Measurements from ENCODE around the gene DAP. TPM values are rescaled to one million over a fixed set of nuclear protein-coding genes. Genes with fewer than 3 reads are reported as not detected.

DAP gene
- polyA plus RNA-seq, 1 experiment: 117 TPM

- no peak overlapping the region for H3K27ac ChIP-seq (ENCODE audit: low read depth, low read length)
- ChIA-PET POLR2A (no interaction called here), CTCF (interaction anchor here (1.3 kb wide), 1 partner anchor 9 kb away, joined by 3 read pairs; no protein-coding TSS in a partner anchor)
- no peaks in the 10 kb centered on the region for H3K9me3 ChIP-seq (ENCODE audit: control insufficient read depth, insufficient read depth, low read length)
- H3K4me3 ChIP-seq (ENCODE audit: low read depth, low read length): no peak overlapping the region
- no peaks in the 10 kb centered on the region for H3K27me3 ChIP-seq (ENCODE audit: control insufficient read depth, insufficient read depth, low read length)
- no peak for TF ChIP-seq CTCF (IDR thresholded peaks at IDR 0.05; ENCODE audit: low read depth, low read length)
- no peak for DNase-seq (ENCODE audit: low read depth, low spot score)
Observed at GRCh38 chr5:10715605-10716290, 45.3 kb downstream of the DAP start.

DNA sequence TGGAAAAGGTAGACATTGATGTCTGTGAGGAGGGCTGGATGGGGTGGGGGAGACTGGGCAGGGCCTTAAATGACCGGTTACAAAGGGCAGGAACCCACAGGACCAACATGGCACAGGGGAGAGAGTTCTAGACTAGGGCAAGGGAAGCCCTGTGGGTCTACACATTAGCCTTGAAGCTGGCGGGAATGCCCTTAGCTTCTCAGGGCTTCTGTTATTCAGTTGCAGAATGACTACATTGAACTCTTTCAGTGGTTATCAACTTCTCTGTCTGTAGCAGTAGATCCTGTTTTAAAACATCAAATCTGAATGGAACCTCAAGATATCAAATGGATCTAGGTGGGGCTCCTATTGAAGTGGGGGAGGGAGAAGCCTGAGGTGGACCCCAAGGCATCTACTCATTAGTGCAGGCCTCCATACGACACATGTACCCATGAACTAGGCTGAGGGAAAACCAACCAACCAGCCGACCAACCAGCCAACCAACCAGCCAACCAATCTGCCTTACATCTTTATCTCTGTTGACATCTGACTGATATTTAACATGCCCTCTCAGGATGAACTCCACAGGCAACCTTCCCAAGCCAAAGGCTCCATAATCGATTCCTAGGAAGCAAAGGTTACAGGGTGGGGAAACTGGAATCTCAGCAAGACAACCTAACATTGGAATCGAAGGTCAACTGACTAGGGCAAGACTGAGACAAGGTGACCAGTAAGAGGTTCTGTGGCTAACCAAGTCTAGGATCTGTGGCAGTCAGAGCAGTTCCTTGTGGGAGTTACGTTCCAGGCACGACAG lies 48.3 kb downstream of the DAP start:
- no peak for DNase-seq (ENCODE audit: low read depth, low spot score)
- CTCF ChIA-PET: no interaction called here
- H3K27me3 ChIP-seq (ENCODE audit: control insufficient read depth, insufficient read depth, low read length): no peaks in the 10 kb centered on the region
- no peak for TF ChIP-seq CTCF (IDR thresholded peaks at IDR 0.05; ENCODE audit: low read depth, low read length)
- POLR2A ChIA-PET: no interaction called here
- H3K4me3 ChIP-seq (ENCODE audit: low read depth, low read length): no peak overlapping the region
- H3K27ac ChIP-seq (ENCODE audit: low read depth, low read length): no peak overlapping the region
- H3K9me3 ChIP-seq (ENCODE audit: control insufficient read depth, insufficient read depth, low read length): no peaks in the 10 kb centered on the region

DNA sequence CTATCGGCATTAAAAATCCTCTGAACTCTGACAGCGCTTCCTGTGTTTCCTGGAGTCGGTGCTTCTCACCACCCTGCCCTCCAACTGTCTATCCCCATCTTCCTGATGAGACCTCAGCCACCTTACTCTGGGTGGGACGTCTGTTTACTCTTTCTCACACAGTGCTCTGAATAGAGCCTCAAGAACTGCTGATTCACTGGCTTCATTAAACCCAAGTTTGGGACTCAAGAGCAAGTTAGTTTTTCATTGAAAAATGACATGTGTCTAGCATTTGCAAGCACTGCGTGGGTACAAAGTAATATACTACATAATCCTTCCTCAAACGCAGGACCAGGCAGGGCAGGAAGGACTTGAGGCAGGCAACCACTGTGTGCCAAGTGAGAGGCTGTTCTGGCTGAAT lies 49.5 kb downstream of the DAP start:
- no peaks in the 10 kb centered on the region for H3K9me3 ChIP-seq (ENCODE audit: control insufficient read depth, insufficient read depth, low read length)

DNA sequence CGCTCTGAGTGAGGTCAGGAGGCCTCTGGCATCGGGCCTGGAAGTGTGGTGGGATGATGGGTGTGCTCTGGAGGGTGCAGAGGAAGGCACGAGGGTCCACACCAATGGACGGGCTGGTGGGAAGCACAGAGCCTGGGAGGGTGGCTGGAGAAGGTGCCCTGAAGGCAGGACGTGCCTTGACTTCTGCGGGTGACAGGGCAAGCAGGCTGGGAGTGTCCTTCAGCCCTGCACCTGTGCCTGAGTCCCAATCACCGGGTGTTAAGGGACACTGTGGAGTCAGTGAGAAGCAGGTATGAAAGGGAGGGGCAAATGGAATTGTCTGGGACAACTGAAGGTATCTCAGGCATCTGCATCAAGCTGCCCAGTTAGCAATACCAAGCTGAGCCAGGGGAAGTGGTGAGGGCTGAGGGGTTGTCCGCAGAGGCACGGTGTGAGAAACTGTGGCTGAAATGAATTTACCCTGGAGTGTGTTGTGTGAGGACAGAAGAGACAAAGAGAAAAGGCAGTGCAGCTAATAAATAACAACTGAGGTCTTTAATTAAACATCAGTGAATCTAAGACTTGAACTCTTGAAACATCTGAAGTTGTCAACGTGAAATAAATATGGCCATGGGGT lies 50.4 kb downstream of the DAP start:
- ChIA-PET CTCF (no interaction called here), POLR2A (no interaction called here)
- Histone ChIP-seq H3K27me3 (ENCODE audit: control insufficient read depth, insufficient read depth, low read length) (no peaks in the 10 kb centered on the region), H3K9me3 (ENCODE audit: control insufficient read depth, insufficient read depth, low read length) (no peaks in the 10 kb centered on the region), H3K27ac (ENCODE audit: low read depth, low read length) (no peak overlapping the region), H3K4me3 (ENCODE audit: low read depth, low read length) (no peak overlapping the region)
- no peak for TF ChIP-seq CTCF (IDR thresholded peaks at IDR 0.05; ENCODE audit: low read depth, low read length)
- no peak for DNase-seq (ENCODE audit: low read depth, low spot score)

More for the DNA sequence above, 49.5 kb downstream of the DAP start:
- no peak for DNase-seq (ENCODE audit: low read depth, low spot score)
- ChIA-PET POLR2A (no interaction called here), CTCF (no interaction called here)
- no peak overlapping the region for H3K4me3 ChIP-seq (ENCODE audit: low read depth, low read length)
- H3K27me3 ChIP-seq (ENCODE audit: control insufficient read depth, insufficient read depth, low read length): no peaks in the 10 kb centered on the region
- no peak for TF ChIP-seq CTCF (IDR thresholded peaks at IDR 0.05; ENCODE audit: low read depth, low read length)
- no peak overlapping the region for H3K27ac ChIP-seq (ENCODE audit: low read depth, low read length)

GRCh38 chr5:10709933-10710332 lies 51.1 kb downstream of the DAP start:
- ChIA-PET POLR2A (no interaction called here), CTCF (no interaction called here)
- H3K27ac ChIP-seq (ENCODE audit: low read depth, low read length): peak overlapping the region; percentile 21
- no peaks in the 10 kb centered on the region for H3K9me3 ChIP-seq (ENCODE audit: control insufficient read depth, insufficient read depth, low read length)
- H3K4me3 ChIP-seq (ENCODE audit: low read depth, low read length): no peak overlapping the region
- H3K27me3 ChIP-seq (ENCODE audit: control insufficient read depth, insufficient read depth, low read length): no peaks in the 10 kb centered on the region
- no peak for TF ChIP-seq CTCF (IDR thresholded peaks at IDR 0.05; ENCODE audit: low read depth, low read length)
- no peak for DNase-seq (ENCODE audit: low read depth, low spot score)

Data from AG04450 (cell line).